ENCODE data around the gene CATSPERD. TPM values are rescaled to one million over a fixed set of nuclear protein-coding genes. Genes with fewer than 3 reads are reported as not detected.
"Not testable (repeated sequence)": the region's sequence is repeated elsewhere in the genome, so short reads cannot be mapped to it uniquely, and the experiment has no call there.

CATSPERD gene
- total RNA-seq, 1 donor from 2014 or later = not detected

GRCh38 chr19:5697890-5698634 is 22.4 kb upstream of the CATSPERD start:
- DNase-seq (ENCODE audit: extremely low read depth, low read depth, low spot score) = no peak

- DNase-seq (ENCODE audit: extremely low read depth, low read depth, low spot score) = no peak
Measured at GRCh38 chr19:5698635-5699422, 21.6 kb upstream of the CATSPERD start.

GRCh38 chr19:5700455-5701092 is 19.9 kb upstream of the CATSPERD start:
- DNase-seq (ENCODE audit: extremely low read depth, low read depth, low spot score) = no peak

GRCh38 chr19:5702053-5702410 is 18.4 kb upstream of the CATSPERD start:
- not testable (repeated sequence) for DNase-seq (ENCODE audit: extremely low read depth, low read depth, low spot score)

- DNase-seq (ENCODE audit: extremely low read depth, low read depth, low spot score) = no peak
Measured at GRCh38 chr19:5703819-5704818, 16.3 kb upstream of the CATSPERD start.

GRCh38 chr19:5705552-5705951 is 14.9 kb upstream of the CATSPERD start:
- no peak for DNase-seq (ENCODE audit: extremely low read depth, low read depth, low spot score)

- DNase-seq (ENCODE audit: extremely low read depth, low read depth, low spot score) = no peak
Measured at GRCh38 chr19:5706876-5707573, 13.4 kb upstream of the CATSPERD start.

- DNase-seq (ENCODE audit: extremely low read depth, low read depth, low spot score) = no peak
Measured at GRCh38 chr19:5707576-5708575, 12.6 kb upstream of the CATSPERD start.

GRCh38 chr19:5711025-5711424 is 9.4 kb upstream of the CATSPERD start:
- no peak for DNase-seq (ENCODE audit: extremely low read depth, low read depth, low spot score)

GRCh38 chr19:5711713-5712161 is 8.7 kb upstream of the CATSPERD start:
- DNase-seq (ENCODE audit: extremely low read depth, low read depth, low spot score) = no peak

GRCh38 chr19:5713228-5713627 is 7.2 kb upstream of the CATSPERD start:
- no peak for DNase-seq (ENCODE audit: extremely low read depth, low read depth, low spot score)

GRCh38 chr19:5714816-5715215 is 5.6 kb upstream of the CATSPERD start:
- no peak for DNase-seq (ENCODE audit: extremely low read depth, low read depth, low spot score)

- no peak for DNase-seq (ENCODE audit: extremely low read depth, low read depth, low spot score)
Measured at GRCh38 chr19:5717215-5717935, 3.1 kb upstream of the CATSPERD start.

- no peak for DNase-seq (ENCODE audit: extremely low read depth, low read depth, low spot score)
Measured at GRCh38 chr19:5718037-5718578, 2.3 kb upstream of the CATSPERD start.

- DNase-seq (ENCODE audit: extremely low read depth, low read depth, low spot score) = peak; percentile 14
Measured at GRCh38 chr19:5718579-5719273, 1.7 kb upstream of the CATSPERD start.

- no peak for DNase-seq (ENCODE audit: extremely low read depth, low read depth, low spot score)
Measured at GRCh38 chr19:5719274-5719960, 1.0 kb upstream of the CATSPERD start.
